ENCODE measurements around the gene FCMR.

FCMR gene

DNA sequence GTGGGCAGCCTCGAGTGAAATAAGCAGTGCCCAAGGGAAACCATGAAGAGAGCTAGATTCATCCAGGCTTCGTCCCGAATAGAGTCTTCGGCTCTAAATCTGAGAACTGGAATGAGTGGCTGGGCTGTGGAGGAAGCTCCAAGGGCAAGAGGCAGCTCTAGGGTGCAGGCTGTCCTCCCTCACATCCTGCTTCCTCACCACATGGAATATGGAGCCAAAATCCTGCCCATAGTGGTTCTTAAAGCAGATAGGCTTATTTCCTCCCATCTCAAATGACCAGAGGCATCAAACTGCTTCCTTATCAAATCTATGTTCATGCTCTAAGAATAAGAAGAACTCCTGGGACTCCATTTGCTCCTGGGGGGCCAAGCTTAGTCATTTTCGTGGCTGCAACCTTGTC is 22.0 kb downstream of the FCMR start:
- no peak for DNase-seq (ENCODE audit: low spot score)

DNA sequence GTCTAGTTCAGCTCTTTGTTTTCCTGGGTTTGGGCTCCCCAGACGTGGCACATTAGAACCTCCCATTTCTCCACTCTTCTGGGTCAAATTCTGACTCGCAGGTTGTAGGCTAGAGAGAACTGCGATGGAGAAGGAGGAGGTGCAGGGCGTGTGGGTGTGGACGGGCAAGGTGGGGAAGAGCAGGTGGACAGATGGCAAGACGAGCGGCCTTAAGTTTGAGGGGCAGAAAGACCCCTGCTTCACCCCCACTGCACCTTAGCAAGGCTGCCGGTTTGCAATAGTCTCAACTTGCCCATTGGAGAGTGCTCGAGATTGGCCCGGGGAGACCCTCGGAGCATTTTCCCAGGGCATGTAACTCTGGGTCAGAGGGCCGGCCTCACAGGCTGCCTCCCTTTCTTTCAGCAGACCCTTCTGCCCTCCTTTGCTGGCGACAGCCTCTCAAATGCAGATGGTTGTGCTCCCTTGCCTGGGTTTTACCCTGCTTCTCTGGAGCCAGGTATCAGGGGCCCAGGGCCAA is 22.8 kb downstream of the FCMR start:
- DNase-seq (ENCODE audit: low spot score): no peak

DNA sequence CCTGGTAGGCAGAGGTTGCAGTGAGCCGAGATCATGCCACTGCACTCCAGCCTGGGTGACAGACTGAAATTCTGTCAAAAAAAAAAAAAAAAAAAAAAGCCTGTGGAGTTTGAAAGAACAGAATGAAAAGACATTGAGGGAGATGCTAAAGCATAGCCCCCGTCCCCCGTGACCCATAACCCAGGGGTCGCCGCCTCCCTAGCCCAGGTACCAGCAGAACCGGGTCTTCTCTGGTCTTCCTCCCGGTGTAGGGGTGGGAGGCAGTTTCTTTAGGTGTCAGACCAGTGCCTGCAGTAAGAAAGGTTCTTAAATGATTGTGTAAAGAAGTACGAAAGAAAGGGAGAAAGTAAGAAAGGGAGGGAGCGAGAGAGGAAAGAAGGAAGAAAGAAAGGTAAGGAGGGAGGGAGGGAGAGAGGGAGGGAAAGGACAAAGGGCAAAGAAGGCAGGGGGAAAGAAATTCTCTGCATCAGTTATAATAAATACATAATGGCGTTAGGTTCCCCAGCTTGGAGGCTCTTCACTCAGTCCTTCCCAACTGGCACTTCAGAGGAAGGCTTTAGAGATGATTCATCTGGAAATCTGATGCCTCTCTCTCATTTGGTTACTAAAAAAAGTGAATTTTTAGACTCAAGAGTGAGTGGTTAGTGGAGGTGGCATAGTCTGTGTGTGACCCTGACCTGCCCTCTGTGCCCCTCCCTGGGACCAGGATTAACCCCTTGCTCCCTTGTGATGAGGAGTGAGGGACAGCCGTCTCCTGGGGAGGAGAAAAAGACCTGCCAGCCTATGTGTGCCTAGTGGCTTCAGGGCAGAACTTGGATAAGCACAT is 23.4 kb downstream of the FCMR start:
- DNase-seq (ENCODE audit: low spot score): no peak

DNA sequence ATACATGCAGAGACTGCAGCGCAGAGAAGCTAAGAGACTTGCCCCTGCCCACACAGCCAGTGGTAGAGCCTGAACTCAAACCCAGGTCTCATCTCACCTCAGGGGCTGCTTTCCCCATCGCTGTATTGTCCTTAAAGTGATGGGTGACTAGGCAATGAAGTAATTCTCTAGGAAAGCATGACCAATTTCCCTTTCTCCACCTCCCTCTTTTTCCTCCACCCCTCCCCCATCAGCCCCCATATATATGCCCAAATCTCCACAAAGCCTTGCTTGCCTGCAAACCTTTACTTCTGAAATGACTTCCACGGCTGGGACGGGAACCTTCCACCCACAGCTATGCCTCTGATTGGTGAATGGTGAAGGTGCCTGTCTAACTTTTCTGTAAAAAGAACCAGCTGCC is 24.6 kb downstream of the FCMR start, which contains the start of gene IL24:
Gene IL24 (plus strand): TSS at position 269 of the 400 bp plus-strand sequence. CDS start 390 bp downstream, outside the sequence.
- DNase-seq (ENCODE audit: low spot score): no peak

DNA sequence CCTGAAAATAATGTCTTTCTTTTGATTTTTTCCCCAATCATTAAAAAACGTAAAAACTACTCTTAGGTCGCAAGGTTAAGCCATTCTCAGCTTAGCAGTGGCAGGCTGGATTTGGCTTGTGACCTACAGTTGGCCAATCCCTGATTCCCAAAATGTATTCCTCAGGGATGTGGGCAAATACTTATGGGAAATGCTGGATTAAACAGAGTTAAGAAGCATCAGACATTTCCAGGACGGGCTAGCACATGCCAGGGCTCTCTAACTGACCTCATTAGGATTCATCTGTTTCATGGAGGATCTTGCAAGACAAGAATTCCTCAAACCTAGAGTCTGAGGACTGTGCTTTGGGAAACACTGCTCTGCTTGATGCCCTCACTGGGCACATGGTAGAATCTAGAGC is 25.5 kb downstream of the FCMR start:
- no peak for DNase-seq (ENCODE audit: low spot score)

DNA sequence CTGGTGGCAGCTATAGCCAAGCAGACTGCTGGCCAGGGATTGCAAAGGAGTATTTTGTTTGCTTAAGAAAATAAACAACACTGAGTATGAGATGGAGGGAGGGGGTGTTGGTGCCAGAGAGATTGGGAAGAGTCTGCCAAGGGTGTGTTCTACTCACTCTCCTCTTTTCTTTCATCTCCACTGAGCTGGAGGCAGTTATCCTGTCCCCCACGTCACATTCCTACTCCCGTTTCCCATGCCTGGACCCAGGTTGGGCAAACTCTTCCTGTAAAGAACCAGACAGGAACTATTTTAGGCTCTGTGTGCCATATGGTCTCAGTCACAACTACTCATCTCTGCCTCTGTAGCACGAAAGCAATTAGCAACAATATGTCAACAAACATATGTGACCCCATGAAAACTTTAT is 25.9 kb downstream of the FCMR start:
- no peak for DNase-seq (ENCODE audit: low spot score)

DNA sequence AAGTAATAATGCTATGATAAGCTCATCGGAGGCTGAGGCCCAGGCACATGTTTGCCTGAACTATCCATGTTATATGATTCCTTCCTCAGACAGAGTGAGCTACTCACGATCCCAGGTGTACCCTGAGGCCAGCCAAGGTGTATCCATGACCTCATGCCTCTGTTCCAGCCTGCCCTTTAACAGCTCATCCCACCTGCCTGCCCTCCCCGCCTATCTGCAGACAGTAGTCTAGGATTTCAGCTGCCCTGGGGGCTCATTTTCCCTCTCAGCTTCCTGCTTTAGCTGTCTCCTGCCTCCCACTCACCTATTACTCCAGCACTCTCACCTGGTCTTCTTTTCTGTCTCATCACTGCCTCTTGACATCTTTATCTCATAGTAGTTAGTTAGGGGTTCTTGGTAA is 26.4 kb downstream of the FCMR start:
- no peak for DNase-seq (ENCODE audit: low spot score)

DNA sequence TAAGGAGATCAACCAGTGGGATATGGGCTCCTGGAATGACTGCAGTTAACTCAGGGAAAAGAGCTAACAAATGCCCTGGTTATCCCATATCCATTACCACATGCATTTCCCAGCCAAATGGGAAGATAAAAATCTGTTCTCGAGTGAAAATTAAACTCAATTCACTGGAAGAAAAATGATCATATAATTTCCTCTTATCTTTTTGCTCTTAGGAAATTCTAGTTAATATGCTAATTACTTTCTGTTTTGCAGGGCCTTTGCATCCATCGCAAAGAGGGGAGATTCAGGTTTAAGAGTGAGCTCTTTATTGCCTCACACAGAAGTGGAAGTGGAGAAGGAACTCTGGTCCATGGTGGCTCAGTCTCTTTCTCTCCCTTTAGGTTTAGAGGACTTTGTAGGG is 28.4 kb downstream of the FCMR start:
- no peak for DNase-seq (ENCODE audit: low spot score)

DNA sequence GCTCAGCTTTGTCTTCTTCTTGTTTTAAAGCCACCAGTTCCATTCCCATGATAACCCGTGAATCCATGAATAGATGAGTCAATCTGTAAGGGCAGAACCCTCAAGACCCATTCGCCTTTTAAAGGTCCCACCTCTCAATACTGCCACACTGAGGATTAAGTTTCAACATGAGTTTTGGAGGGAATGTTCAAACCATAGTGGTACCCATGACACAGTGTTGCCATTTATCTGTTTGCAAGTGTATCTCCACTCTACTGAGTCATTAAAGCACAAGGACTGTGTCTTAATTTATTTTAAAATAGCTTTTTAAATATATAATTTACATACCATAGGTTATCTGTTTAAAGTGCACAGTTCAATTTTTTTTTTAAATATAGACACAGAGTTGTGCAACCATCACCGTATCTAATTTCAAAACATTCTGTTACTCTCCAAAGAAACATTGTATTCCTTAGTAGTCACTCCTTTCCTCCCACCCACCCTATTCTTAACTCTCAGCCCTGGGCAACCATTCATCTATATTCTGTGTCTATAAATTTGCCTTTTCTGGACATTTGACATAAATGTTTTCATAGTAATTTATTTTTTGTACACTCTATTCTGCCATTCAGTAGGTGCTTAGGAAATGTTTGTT is 29.3 kb downstream of the FCMR start:
- no peak for DNase-seq (ENCODE audit: low spot score)

DNA sequence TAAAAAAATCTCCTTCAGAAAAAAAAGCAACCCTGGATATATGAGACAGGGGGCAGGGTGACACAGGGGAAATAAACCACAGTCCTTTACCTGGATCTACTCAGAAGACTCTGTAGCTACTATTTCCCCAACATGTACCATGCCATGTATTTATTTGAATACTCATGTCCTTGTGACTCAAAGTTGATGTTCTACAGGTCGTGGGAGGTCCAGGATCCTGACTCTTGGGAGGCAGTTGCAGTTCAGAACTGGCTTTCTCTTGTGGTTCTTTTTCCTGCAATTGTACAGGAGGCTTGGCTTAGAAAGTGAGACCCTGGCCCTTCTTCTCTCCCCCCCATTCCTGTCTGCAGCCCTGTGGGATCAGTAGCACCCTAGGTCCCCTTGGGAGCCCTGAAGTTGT is 30.3 kb downstream of the FCMR start:
- no peak for DNase-seq (ENCODE audit: low spot score)

DNA sequence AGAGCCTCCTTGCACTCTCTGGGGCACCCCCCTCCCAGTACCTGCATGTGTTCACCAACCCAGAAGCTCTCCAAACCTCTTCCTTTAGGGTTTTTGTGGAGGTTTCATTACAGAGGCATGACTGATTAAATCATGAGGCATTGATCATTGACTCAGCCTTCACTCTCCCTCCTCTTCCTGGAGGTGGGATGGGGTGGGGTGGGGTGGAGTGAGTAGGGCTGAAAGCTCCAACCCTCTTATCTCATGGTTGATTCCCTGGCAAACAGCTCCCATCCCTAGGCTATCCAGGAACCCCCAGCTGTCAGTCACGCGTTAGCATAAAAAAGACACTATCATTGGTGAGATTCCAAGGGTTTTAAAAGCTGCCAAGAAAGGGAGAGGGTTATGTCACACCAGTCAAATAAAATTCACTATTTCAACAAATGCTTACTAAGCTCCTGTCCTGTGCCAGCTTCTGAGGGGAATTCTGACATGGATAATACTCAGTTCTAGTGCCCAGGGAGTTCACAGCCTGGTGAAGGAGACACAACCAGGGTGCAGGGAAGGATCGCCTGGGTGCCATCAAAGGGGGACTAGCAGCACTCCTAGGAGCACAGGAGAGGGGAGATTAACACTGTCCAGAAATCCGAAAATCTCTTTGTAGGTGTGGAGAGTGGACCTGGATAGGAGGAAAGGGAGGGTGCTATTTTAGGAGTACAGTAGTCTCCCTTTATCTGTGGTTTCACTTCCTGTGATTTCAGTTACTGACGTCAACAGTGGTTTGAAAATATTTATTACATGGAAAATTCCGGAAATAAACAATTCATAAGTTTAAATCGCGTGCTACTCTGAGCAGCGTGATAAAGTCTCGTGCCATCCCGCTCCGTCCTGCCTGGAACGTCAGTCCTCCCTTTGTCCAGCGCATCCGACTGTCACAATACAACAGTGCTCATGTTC is 31.3 kb downstream of the FCMR start:
- no peak for DNase-seq (ENCODE audit: low spot score)

DNA sequence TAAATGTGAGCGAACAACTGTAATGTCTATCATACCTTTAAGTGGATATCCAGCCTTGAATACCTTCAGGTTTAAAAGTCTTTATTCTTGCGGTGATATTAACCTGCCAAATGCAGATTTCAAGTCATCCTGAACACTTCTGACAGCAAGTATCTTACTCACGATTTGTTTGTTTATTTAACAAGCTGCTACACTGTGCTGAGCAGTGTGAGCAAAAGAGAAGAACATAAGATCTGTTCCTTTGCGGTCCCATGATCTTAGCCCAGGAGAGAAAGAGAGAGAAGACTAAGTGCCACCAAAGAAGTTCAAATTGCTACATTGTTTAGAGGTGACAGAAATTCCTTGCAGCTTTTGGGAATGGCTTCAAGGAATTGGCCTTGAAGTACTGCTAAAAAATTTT is 34.0 kb downstream of the FCMR start:
- DNase-seq (ENCODE audit: low spot score): no peak

DNA sequence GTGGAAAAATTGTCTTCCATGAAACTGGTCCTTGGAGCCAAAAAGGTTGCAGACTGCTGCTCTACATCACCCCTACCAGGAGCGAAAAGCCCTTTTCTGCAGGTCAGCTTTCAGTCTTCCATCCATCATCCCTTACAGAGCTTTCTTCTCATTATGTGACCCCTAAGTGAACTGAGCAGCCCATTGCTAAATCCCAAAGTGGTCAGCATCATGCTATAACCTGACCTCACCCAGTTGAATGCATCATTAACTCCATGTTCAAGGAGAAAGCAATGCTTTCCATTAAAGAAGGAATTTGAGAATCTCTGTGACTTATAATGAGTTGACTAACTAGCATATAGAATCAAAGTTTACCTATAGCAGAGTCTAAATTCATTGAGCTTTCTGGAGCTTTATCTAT is 34.9 kb downstream of the FCMR start:
- no peak for DNase-seq (ENCODE audit: low spot score)

DNA sequence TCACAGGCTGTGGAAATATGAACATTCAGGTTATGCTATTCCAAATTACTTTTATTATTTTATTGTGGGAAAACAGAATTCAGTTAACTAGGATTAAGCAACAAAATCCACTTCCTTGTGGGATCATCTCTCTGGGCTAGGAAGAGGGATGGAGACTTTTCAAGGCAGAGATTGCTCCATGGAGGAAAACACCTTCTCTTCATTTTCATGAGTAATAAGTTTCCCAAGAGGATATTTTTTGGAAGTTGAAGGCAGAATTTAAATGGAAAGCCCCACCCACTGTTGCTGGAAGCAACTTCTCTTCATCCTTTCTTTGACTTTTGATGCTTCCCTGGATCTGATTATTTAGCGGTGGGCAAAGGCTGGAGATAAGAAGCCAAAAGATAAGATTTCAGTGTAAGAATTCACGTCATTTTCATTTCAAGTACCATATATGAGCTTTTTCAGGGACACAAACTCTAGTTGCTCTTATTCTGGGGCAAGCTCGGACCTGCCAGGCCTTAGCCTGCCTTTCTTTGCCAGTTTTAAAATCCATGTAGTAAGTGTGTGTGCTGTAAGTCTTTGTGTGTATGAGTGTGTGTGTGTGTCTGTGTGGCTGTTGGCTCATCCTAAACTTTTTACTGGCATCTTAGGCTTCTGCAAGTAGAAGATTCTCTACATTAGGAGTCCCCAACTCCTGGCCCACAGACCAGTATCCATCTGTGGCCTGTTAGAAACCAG is 36.2 kb downstream of the FCMR start:
- no peak for DNase-seq (ENCODE audit: low spot score)

DNA sequence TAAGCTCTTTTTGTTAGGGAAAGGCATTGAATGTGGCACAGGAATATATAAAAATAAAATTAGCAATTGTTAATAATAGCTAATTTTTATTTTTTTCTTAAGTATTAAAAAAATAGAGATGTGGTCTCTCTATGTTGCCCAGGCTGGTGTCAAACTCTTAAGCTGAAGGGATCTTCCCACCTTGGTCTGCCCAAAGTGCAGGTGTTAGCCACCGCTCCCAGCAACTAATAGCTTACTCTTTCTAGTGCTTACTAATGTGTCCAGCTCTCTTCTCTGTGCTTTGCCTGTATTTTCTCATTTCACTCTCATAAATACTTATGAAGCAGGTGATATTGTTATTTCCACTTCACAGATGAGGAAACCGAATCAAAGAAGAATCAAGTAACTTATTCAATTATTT is 37.9 kb downstream of the FCMR start:
- no peak for DNase-seq (ENCODE audit: low spot score)

DNA sequence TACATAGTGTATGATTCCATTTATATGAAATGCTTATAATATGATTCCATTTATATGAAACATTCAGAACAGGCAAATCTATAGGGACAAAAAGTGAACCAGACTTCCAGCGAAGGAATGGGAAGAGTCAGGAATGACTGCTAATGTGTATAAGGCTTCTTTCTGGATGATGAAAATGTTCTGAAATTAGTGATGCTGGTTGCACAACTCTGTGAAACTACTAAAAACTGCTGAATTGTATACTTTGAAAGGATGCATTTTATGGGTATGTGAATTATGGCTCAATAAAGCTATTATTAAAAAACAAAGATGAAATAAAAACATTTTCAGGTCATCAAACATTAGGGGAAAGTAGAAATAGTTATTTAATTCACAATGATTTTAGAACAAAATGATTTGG is 38.6 kb downstream of the FCMR start:
- no peak for DNase-seq (ENCODE audit: low spot score)

DNA sequence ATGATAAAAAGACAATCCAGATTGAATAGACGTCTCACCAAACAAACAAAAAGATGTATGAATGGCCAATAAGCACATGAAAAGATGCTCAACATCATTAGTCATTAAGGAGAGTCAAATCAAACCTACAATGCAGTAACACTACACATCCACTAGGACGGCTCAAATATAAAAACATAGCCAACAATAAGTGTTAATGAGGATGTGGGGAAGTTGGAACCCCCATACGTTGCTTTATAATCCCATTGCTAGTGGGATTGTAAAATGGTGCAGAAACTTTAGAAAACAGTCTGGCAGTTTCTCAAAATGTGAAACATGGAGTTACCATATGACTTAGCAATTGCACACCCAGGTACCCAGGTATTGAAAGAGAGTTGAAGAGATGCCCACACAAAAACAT is 39.2 kb downstream of the FCMR start:
- no peak for DNase-seq (ENCODE audit: low spot score)

DNA sequence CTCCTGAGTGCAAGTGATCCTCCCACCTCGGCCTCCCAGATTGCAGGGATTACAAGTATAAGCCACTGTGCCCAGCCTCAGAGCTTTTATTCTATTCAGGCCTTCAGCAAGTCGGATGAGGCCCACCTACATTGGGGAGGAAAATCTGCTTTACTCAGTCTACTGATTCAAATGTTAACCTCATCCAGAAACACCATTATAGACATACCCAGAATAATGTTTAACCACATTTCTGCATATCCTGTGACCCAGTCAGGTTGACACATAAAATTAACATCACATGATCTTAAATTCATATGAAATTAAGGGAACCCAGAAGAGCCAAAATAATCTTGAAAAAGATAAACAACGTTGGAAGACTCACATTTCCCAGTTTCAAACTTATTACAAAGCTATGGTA is 41.4 kb downstream of the FCMR start:
- no peak for DNase-seq (ENCODE audit: low spot score)

DNA sequence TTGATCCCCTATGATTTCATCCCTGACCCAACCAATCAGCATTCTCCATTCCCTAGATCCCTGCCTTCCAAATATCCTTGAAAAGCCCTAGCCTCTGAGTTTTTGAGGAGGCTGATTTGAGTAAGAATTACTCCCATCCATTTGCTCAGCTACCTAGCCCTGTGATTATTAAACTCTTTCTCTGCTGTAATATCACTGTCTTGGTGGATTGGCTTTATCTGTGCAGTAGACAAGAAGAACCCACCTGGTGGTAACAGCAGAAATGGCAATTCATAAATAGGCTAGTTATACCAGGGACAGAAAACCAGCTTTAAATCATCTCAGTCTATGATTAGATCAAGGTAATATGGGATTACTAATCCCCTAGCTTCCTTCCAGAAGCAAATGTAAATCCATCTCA is 43.3 kb downstream of the FCMR start:
- DNase-seq (ENCODE audit: low spot score): no peak

DNA sequence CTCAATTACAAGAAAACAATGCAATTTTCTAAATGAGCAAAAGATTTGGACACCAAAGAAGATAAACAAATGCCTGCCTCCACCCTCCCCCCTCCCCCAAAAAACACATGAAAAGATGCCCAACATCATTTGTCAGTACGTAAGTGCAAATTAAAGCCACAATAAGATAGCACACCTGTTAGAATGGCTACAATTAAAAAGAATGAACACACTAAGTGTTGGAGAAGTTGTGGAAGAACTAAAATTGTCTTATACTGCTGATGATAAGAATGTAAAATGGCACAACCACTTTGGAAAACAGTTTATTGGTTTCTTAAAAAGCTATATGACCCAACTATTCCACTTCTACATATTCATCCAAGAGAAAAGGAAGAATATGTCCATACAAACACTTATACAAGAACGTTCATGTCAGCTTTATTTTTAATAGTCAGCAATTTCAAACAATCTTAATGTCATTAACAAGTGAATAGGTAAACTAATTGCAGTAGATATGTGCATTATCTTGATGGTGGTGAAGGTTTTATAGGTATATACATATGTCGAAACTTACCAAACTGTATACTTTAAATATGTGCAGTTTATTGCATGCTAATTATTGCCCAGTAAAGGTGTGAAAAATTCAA is 45.9 kb downstream of the FCMR start:
- DNase-seq (ENCODE audit: low spot score): no peak

DNA sequence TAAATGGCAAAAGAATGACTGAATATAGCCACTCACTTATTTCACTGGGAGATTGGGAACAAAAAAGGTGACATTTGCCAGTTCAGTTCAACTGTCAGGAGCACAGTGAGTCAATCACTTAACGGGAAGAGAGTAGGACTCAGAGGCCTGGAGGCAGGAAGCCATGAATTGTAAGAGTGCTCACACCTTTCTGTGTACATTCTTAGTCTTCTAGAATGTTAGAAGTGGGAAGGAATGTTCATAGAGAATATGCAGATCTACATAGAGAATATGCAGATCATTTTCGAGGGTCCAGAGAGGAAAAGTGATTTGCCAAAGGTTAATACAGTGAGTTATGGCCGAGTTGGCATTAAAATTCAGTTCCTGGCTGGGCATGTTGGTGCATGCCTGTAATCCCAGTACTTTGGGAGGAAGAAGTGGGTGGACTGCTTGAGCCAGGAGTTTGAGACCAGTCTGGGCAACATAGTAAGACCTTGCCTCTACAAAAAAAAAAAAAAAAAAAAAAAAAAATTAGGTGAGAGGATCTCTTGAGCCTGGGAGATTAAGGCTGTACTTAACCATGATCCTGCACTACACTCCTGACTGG is 48.0 kb downstream of the FCMR start:
- DNase-seq (ENCODE audit: low spot score): no peak
